Tibial nerve (tissue), 4 donors: Measurements from ENCODE around the gene ELAPOR1. TPM values are rescaled to one million over a fixed set of nuclear protein-coding genes. Genes with fewer than 3 reads are reported as not detected.

ENCODE experiments used
- DNase-seq, 2 donors: peaks; one replicate each; pipeline ENCODE4 v3.0.0-alpha.2; 2019; ENCODE audit warnings: low spot score in 2 of 2
- H3K27ac ChIP-seq, 4 donors: fragments of 200-600 bp; sonication (generic) in 3 of 4; one replicate each; pipeline ENCODE4 v1.5.1; 2017 to 2019; ENCODE audit warnings: mild to moderate bottlenecking in 1 of 4
- H3K27me3 ChIP-seq, 2 donors: fragments of 200-600 bp; sonication (generic) in 1 of 2; one replicate each; pipeline versions ENCODE4 v1.5.1 to v1.6.0; 2017 to 2019
- H3K36me3 ChIP-seq, 3 donors: fragments of 200-600 bp; sonication (generic); one replicate each; pipeline ENCODE4 v1.5.1; 2018 to 2019
- H3K4me1 ChIP-seq, 4 donors: fragments of 200-600 bp; sonication (generic) in 3 of 4; one replicate each; pipeline ENCODE4 v1.5.1; 2017 to 2019
- H3K4me3 ChIP-seq, 4 donors: fragments of 200-600 bp; sonication (generic) in 3 of 4; one replicate each; pipeline ENCODE4 v1.5.1; 2017 to 2019; ENCODE audit warnings: mild to moderate bottlenecking in 1 of 4, moderate library complexity in 1 of 4
- H3K9me3 ChIP-seq, 4 donors: fragments of 200-600 bp; sonication (generic) in 3 of 4; one replicate each; pipeline ENCODE4 v1.5.1; 2017 to 2019
- EP300 ChIP-seq, 2 donors: sonication (generic); formaldehyde crosslinking; IDR thresholded peaks; one replicate each; pipeline ENCODE4 v1.6.1; 2017; ENCODE audit warnings: antibody characterized with exemption in 2 of 2, mild to moderate bottlenecking in 1 of 2
- POLR2A ChIP-seq, 2 donors: fragments of 450-650 bp; IDR thresholded peaks; one replicate each; pipeline ENCODE4 v1.6.1; 2017; ENCODE audit warnings: antibody characterized with exemption in 2 of 2, mild to moderate bottlenecking in 2 of 2, moderate library complexity in 2 of 2
- WGBS, 2 donors: methylation state at CpG; one replicate each; pipeline ENCODE4 v1.1.5; 2018; 5-methylcytosine and 5-hydroxymethylcytosine counted together
- total RNA-seq, 4 donors: library from RNA; depleted of rRNA; stranded (reverse); fragments of >200 nt; gene quantifications; one replicate each; pipeline ENCODE4 v1.1.0, GENCODE V29; 2016
- TF ChIP-seq, protein P1 (sequence below), 5 experiments: fragments of 200-600 bp in 3 of 5; fragments of 450-650 bp in 2 of 5; sonication (generic) in 3 of 5; IDR thresholded peaks; one replicate each; pipeline ENCODE4 v1.5.1; 2016 to 2019; ENCODE audit warnings: antibody characterized with exemption in 5 of 5, mild to moderate bottlenecking in 3 of 5, moderate library complexity in 2 of 5

Gene ELAPOR1, protein sequence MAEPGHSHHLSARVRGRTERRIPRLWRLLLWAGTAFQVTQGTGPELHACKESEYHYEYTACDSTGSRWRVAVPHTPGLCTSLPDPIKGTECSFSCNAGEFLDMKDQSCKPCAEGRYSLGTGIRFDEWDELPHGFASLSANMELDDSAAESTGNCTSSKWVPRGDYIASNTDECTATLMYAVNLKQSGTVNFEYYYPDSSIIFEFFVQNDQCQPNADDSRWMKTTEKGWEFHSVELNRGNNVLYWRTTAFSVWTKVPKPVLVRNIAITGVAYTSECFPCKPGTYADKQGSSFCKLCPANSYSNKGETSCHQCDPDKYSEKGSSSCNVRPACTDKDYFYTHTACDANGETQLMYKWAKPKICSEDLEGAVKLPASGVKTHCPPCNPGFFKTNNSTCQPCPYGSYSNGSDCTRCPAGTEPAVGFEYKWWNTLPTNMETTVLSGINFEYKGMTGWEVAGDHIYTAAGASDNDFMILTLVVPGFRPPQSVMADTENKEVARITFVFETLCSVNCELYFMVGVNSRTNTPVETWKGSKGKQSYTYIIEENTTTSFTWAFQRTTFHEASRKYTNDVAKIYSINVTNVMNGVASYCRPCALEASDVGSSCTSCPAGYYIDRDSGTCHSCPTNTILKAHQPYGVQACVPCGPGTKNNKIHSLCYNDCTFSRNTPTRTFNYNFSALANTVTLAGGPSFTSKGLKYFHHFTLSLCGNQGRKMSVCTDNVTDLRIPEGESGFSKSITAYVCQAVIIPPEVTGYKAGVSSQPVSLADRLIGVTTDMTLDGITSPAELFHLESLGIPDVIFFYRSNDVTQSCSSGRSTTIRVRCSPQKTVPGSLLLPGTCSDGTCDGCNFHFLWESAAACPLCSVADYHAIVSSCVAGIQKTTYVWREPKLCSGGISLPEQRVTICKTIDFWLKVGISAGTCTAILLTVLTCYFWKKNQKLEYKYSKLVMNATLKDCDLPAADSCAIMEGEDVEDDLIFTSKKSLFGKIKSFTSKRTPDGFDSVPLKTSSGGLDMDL
- total RNA-seq: under 1 TPM; 0.20 to 0.90 (median 0.32) TPM

DNA sequence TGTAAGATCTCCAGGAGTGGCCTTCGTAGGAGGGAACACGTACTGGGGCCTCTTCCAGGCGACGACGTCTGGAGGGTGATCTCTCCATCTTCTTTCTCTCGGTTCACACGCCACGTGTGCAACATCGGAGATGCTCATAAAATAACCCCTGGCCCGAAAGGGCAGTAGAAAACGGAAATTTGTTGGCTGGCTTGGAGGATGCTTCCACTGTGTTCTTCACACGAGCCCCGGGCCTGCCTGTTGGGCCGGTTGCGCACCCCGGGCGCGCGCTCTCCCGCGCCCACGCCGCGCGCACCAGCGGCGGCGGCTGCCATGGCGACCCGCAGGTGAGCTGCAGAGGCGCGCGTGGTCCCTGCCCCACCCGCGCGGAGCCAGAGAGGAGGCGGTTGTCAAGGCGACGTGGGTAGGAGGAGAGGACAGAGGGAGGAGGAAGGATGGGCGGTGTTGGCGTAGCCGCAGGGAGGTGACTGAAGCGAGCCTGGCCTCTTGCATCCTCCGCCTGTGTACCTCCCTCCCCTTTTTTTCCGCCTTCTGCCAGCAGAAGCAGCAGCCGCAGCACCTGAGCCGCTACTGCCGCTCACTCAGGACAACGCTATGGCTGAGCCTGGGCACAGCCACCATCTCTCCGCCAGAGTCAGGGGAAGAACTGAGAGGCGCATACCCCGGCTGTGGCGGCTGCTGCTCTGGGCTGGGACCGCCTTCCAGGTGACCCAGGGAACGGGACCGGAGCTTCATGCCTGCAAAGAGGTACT, at the start of gene ELAPOR1:
Gene ELAPOR1, plus strand, starts transcription at position 526 of the 752 bp plus-strand sequence. Its CDS starts 69 bp downstream, at position 595.
- peak in 1 of 2 donors; percentile 19 for DNase-seq
- no peak for TF ChIP-seq EP300 (IDR thresholded peaks at IDR 0.05)
- TF ChIP-seq, protein P1, sequence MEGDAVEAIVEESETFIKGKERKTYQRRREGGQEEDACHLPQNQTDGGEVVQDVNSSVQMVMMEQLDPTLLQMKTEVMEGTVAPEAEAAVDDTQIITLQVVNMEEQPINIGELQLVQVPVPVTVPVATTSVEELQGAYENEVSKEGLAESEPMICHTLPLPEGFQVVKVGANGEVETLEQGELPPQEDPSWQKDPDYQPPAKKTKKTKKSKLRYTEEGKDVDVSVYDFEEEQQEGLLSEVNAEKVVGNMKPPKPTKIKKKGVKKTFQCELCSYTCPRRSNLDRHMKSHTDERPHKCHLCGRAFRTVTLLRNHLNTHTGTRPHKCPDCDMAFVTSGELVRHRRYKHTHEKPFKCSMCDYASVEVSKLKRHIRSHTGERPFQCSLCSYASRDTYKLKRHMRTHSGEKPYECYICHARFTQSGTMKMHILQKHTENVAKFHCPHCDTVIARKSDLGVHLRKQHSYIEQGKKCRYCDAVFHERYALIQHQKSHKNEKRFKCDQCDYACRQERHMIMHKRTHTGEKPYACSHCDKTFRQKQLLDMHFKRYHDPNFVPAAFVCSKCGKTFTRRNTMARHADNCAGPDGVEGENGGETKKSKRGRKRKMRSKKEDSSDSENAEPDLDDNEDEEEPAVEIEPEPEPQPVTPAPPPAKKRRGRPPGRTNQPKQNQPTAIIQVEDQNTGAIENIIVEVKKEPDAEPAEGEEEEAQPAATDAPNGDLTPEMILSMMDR (IDR thresholded peaks at IDR 0.05): no peak
- no peak for TF ChIP-seq POLR2A (IDR thresholded peaks at IDR 0.05)
- peak within 1 kb of the TSS; percentile 5 to 52 (median 33) for H3K4me3 ChIP-seq
- WGBS, 2 donors: 1 to 2% methylated on average over 53 to 56 of the region's 56 CpGs
- no peaks in the 10 kb centered on the region for H3K36me3 ChIP-seq
- peaks cover 0 to 23% of the 10 kb centered on the region in 2 donors for H3K27me3 ChIP-seq
- peaks cover 0 to 27% (median 16%) of the 10 kb centered on the region in 4 donors for H3K4me1 ChIP-seq
- peak within 1 kb of the TSS in 1 of 4 donors; percentile 65 for H3K27ac ChIP-seq
- no peaks in the 10 kb centered on the region for H3K9me3 ChIP-seq

DNA sequence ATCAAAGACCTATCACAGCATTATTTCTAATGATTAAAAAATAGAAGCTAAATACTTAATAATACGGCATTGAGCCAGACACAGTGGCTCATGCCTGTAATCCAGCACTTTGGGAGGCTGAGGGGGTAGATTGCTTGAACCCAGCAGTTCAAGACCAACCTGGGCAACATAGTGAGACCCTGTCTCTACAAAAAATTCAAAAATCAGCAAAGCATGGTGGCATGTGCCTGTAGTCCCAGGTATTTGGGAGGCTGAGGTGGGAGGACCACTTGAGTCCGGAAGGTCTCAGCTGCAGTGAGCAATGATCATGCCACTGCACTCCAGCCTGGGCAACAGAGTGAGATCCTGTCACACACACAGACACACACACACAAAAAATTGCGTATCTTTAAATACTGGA, 48.8 kb upstream of the ELAPOR1 start:
- DNase-seq: no peak
- 93 to 95% methylated on average over 3 of the region's 3 CpGs for WGBS, 2 donors
- Histone ChIP-seq H3K27me3 (no peaks in the 10 kb centered on the region), H3K36me3 (peaks cover 0 to 68% (median 0%) of the 10 kb centered on the region in 3 donors), H3K4me1 (no peaks in the 10 kb centered on the region), H3K4me3 (no peak overlapping the region), H3K9me3 (no peaks in the 10 kb centered on the region), H3K27ac (no peak overlapping the region)
- TF ChIP-seq, protein P1 (IDR thresholded peaks at IDR 0.05): no peak
- TF ChIP-seq POLR2A (IDR thresholded peaks at IDR 0.05) (no peak), EP300 (IDR thresholded peaks at IDR 0.05) (no peak)

DNA sequence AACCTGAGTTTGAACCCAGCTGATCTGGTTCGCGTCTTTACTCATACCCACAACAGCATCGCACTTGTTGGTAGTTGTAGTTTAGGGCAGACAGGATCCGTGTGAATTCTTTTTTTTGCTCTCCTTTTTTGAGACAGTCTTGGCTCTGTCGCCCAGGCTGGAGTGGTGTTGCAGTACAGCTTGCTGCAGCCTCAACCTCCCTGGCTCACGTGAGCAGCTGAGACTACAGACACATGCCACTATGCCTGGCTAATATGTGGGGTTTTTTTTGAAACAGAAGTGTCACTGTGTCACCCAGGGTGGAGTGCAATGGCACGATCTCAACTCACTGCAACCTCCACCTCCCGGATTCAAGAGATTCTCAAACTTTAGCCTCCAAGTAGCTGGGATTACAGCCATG, 46.0 kb upstream of the ELAPOR1 start:
- H3K27me3 ChIP-seq: no peaks in the 10 kb centered on the region
- H3K4me3 ChIP-seq: no peak overlapping the region
- TF ChIP-seq EP300 (IDR thresholded peaks at IDR 0.05) (no peak), POLR2A (IDR thresholded peaks at IDR 0.05) (no peak)
- TF ChIP-seq, protein P1 (IDR thresholded peaks at IDR 0.05): no peak
- peaks cover 0 to 79% (median 0%) of the 10 kb centered on the region in 3 donors for H3K36me3 ChIP-seq
- no peak for DNase-seq
- no peak overlapping the region for H3K27ac ChIP-seq
- peaks cover 0 to 5% (median 0%) of the 10 kb centered on the region in 4 donors for H3K4me1 ChIP-seq
- H3K9me3 ChIP-seq: no peaks in the 10 kb centered on the region
- WGBS, 2 donors: 86% methylated on average over 8 of the region's 8 CpGs

DNA sequence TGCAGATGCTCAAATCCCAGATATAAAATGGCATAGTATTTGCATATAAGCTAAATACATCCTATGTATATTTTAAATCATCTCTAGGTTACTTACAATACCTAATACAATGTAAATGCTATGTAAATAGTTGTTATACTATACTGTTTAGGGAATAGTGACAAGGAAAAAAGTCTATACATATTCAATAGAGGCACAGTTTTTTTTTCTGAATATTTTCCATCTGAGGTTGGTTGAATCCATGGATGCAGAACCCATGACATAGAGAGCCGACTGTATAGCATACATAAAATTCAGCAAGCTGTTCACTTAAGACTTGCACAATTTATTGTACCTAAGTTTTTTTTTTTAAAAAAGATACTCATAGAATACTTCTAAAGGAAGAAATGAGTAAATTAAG, 44.6 kb upstream of the ELAPOR1 start:
- no peak overlapping the region for H3K27ac ChIP-seq
- DNase-seq: no peak
- no peak overlapping the region for H3K4me3 ChIP-seq
- 72 to 81% methylated on average over 1 of the region's 1 CpG for WGBS, 2 donors
- no peaks in the 10 kb centered on the region for H3K9me3 ChIP-seq
- H3K27me3 ChIP-seq: no peaks in the 10 kb centered on the region
- peaks cover 0 to 75% (median 0%) of the 10 kb centered on the region in 3 donors for H3K36me3 ChIP-seq
- no peak for TF ChIP-seq POLR2A (IDR thresholded peaks at IDR 0.05)
- TF ChIP-seq, protein P1 (IDR thresholded peaks at IDR 0.05): no peak
- no peak for TF ChIP-seq EP300 (IDR thresholded peaks at IDR 0.05)
- peaks cover 0 to 5% (median 0%) of the 10 kb centered on the region in 4 donors for H3K4me1 ChIP-seq
